ENCODE results near the gene PRELID3B.

DNA sequence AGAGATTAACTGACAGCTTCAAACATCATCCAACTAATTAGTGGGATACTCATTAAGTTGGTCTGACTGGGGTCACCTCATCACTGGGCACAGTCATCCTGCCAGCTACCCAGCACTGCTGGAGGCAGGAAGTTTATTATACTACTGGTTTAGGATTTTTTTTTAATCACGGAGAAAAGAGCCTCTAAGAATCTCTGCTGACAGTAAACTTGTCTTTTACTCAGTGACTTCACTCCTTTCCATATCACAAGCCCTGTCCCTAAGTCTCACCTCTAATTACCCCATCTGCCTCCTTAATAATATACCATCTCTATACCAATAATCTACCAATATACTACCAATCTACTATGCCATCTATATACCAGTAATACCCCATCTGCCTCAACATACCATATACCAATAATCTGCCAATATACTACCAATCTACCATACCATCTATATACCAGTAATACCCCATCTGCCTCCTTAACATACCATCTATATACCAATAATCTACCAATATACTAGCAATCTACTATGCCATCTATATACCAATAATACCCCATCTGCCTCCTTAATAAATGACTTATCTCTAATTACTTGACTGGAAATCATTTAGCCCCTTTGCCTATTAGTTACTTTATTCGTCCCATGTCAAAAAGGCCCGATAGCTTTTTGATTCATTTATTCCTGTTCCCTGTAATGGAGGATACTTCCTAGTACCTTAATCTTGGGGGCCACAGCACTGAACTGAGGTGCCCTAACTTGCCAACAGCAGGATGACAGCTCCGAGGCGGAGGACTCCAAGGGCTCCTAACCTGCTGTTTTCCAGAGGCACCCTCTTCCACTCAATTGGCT, 15.5 kb downstream of the PRELID3B start:
- TF ChIP-seq EZH2 (IDR thresholded peaks at IDR 0.05) (no peak), EZH2phosphoT487 (IDR thresholded peaks at IDR 0.05; ENCODE audit: borderline replicate concordance) (no peak), YY1 (IDR thresholded peaks at IDR 0.05; ENCODE audit: extremely low read depth, insufficient replicate concordance, low read depth, low read length) (no peak), SIN3A (IDR thresholded peaks at IDR 0.05; ENCODE audit: low read depth) (no peak), EGR1 (IDR thresholded peaks at IDR 0.05; ENCODE audit: low read depth) (no peak), POLR2A (IDR thresholded peaks at IDR 0.05; ENCODE audit: borderline replicate concordance, extremely low read depth, insufficient read depth, insufficient read length) (no peak), CEBPB (IDR thresholded peaks at IDR 0.05; ENCODE audit: low read depth) (no peak), ATF3 (IDR thresholded peaks at IDR 0.05) (no peak), RAD21 (IDR thresholded peaks at IDR 0.05; ENCODE audit: low read depth) (no peak), SP1 (IDR thresholded peaks at IDR 0.05; ENCODE audit: low read depth) (no peak), ELF1 (IDR thresholded peaks at IDR 0.05; ENCODE audit: borderline replicate concordance, low read depth) (no peak), ZNF274 (IDR thresholded peaks at IDR 0.05; ENCODE audit: low read depth, low read length) (no peak)
- TF ChIP-seq, protein P1, sequence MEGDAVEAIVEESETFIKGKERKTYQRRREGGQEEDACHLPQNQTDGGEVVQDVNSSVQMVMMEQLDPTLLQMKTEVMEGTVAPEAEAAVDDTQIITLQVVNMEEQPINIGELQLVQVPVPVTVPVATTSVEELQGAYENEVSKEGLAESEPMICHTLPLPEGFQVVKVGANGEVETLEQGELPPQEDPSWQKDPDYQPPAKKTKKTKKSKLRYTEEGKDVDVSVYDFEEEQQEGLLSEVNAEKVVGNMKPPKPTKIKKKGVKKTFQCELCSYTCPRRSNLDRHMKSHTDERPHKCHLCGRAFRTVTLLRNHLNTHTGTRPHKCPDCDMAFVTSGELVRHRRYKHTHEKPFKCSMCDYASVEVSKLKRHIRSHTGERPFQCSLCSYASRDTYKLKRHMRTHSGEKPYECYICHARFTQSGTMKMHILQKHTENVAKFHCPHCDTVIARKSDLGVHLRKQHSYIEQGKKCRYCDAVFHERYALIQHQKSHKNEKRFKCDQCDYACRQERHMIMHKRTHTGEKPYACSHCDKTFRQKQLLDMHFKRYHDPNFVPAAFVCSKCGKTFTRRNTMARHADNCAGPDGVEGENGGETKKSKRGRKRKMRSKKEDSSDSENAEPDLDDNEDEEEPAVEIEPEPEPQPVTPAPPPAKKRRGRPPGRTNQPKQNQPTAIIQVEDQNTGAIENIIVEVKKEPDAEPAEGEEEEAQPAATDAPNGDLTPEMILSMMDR (IDR thresholded peaks at IDR 0.05 in 2 of 3, conservative IDR thresholded peaks at IDR 0.05 in 1 of 3; ENCODE audit: borderline replicate concordance in 1 of 3, insufficient read depth in 1 of 3, low read depth in 2 of 3, low read length in 2 of 3), result no peak
- TF ChIP-seq, protein P2, sequence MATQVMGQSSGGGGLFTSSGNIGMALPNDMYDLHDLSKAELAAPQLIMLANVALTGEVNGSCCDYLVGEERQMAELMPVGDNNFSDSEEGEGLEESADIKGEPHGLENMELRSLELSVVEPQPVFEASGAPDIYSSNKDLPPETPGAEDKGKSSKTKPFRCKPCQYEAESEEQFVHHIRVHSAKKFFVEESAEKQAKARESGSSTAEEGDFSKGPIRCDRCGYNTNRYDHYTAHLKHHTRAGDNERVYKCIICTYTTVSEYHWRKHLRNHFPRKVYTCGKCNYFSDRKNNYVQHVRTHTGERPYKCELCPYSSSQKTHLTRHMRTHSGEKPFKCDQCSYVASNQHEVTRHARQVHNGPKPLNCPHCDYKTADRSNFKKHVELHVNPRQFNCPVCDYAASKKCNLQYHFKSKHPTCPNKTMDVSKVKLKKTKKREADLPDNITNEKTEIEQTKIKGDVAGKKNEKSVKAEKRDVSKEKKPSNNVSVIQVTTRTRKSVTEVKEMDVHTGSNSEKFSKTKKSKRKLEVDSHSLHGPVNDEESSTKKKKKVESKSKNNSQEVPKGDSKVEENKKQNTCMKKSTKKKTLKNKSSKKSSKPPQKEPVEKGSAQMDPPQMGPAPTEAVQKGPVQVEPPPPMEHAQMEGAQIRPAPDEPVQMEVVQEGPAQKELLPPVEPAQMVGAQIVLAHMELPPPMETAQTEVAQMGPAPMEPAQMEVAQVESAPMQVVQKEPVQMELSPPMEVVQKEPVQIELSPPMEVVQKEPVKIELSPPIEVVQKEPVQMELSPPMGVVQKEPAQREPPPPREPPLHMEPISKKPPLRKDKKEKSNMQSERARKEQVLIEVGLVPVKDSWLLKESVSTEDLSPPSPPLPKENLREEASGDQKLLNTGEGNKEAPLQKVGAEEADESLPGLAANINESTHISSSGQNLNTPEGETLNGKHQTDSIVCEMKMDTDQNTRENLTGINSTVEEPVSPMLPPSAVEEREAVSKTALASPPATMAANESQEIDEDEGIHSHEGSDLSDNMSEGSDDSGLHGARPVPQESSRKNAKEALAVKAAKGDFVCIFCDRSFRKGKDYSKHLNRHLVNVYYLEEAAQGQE (IDR thresholded peaks at IDR 0.05; ENCODE audit: low read depth), result no peak
